SK-N-SH treated with all-trans-retinoic acid at 6 μM for 48 hours (cell line): ENCODE results near the gene MKNK2.
"Not testable (repeated sequence)": the region's sequence is repeated elsewhere in the genome, so short reads cannot be mapped to it uniquely, and the experiment has no call there.

ENCODE experiments used
- ATAC-seq: fragments of 200-7000 bp; cut with Tn5 transposase; 3 replicates; pipeline ENCODE4 v1.9.1; 2020; ENCODE audit warnings: mild to moderate bottlenecking, moderate library complexity
- ARNTL ChIP-seq: fragments of 450-650 bp; formaldehyde crosslinking; IDR thresholded peaks from 2 replicates; pipeline ENCODE4 v1.5.0; 2020; ENCODE audit warnings: low read depth, mild to moderate bottlenecking, moderate library complexity, borderline replicate concordance
- CREB5 ChIP-seq: fragments of 250-450 bp; sonication (Bioruptor Pico); IDR thresholded peaks from 2 replicates; pipeline ENCODE4 v1.5.1; 2020; ENCODE audit warnings: low read depth, mild to moderate bottlenecking, moderate library complexity
- CSDC2 ChIP-seq: fragments of 250-450 bp; sonication (Bioruptor Pico); IDR thresholded peaks from 2 replicates; pipeline ENCODE4 v1.5.0; 2020; ENCODE audit warnings: mild to moderate bottlenecking, moderate library complexity
- CSRNP3 ChIP-seq: fragments of 250-450 bp; sonication (Bioruptor Pico); IDR thresholded peaks from 2 replicates; pipeline ENCODE4 v1.5.1; 2021; ENCODE audit warnings: mild to moderate bottlenecking, moderate library complexity
- ESRRG ChIP-seq: fragments of 250-450 bp; sonication (Bioruptor Pico); IDR thresholded peaks from 2 replicates; pipeline ENCODE4 v1.6.1; 2021; ENCODE audit warnings: mild to moderate bottlenecking
- GLIS3 ChIP-seq: fragments of 250-450 bp; sonication (Bioruptor Pico); IDR thresholded peaks from 2 replicates; pipeline ENCODE4 v1.5.0; 2020; ENCODE audit warnings: mild to moderate bottlenecking, moderate library complexity
- ISL1 ChIP-seq: fragments of 250-450 bp; sonication (Bioruptor Pico); IDR thresholded peaks from 2 replicates; pipeline ENCODE4 v2.1.2; 2022; ENCODE audit warnings: mild to moderate bottlenecking, moderate library complexity
- OSR1 ChIP-seq: fragments of 250-450 bp; sonication (Bioruptor Pico); IDR thresholded peaks from 2 replicates; pipeline ENCODE4 v1.8.0; 2022; ENCODE audit warnings: moderate library complexity, mild to moderate bottlenecking, inconsistent platforms
- PATZ1 ChIP-seq: fragments of 250-450 bp; sonication (Bioruptor Pico); IDR thresholded peaks from 2 replicates; pipeline ENCODE4 v1.8.0; 2020; ENCODE audit warnings: mild to moderate bottlenecking, moderate library complexity, borderline replicate concordance
- PPARA ChIP-seq: fragments of 250-450 bp; sonication (Bioruptor Pico); IDR thresholded peaks from 2 replicates; pipeline ENCODE4 v1.5.0; 2020; ENCODE audit warnings: mild to moderate bottlenecking, borderline replicate concordance
- RARB ChIP-seq: fragments of 250-450 bp; sonication (Bioruptor Pico); IDR thresholded peaks from 2 replicates; pipeline ENCODE4 v1.8.0; 2021; ENCODE audit warnings: mild to moderate bottlenecking, moderate library complexity
- SNAI2 ChIP-seq: fragments of 250-450 bp; sonication (Bioruptor Pico); IDR thresholded peaks from 2 replicates; pipeline ENCODE4 v1.5.0; 2020; ENCODE audit warnings: mild to moderate bottlenecking, moderate library complexity
- TCF4 ChIP-seq: fragments of 250-450 bp; sonication (Bioruptor Pico); IDR thresholded peaks from 2 replicates; pipeline ENCODE4 v1.8.0; 2021; ENCODE audit warnings: mild to moderate bottlenecking, moderate library complexity, borderline replicate concordance
- TOX ChIP-seq: fragments of 250-450 bp; sonication (Bioruptor Pico); IDR thresholded peaks from 2 replicates; pipeline ENCODE4 v1.8.0; 2021; ENCODE audit warnings: mild to moderate bottlenecking, moderate library complexity, borderline replicate concordance
- ZC3H10 ChIP-seq: fragments of 250-450 bp; sonication (Bioruptor Pico); IDR thresholded peaks from 2 replicates; pipeline ENCODE4 v1.5.1; 2021; ENCODE audit warnings: mild to moderate bottlenecking, moderate library complexity
- ZFP3 ChIP-seq: fragments of 250-450 bp; sonication (Bioruptor Pico); IDR thresholded peaks from 2 replicates; pipeline ENCODE4 v1.5.0; 2020; ENCODE audit warnings: mild to moderate bottlenecking, moderate library complexity
- ZFP30 ChIP-seq: fragments of 450-650 bp; formaldehyde crosslinking; IDR thresholded peaks from 2 replicates; pipeline ENCODE4 v1.5.0; 2022; ENCODE audit warnings: mild to moderate bottlenecking, moderate library complexity
- ZNF565 ChIP-seq: fragments of 450-650 bp; formaldehyde crosslinking; conservative IDR thresholded peaks from 2 replicates; pipeline ENCODE4 v1.5.0; 2020; ENCODE audit warnings: low read depth, mild to moderate bottlenecking, moderate library complexity
- ZNF70 ChIP-seq: fragments of 450-650 bp; formaldehyde crosslinking; IDR thresholded peaks from 2 replicates; pipeline ENCODE4 v1.5.0; 2020; ENCODE audit warnings: mild to moderate bottlenecking, moderate library complexity
- ZNF8 ChIP-seq: fragments of 450-650 bp; formaldehyde crosslinking; IDR thresholded peaks from 2 replicates; pipeline ENCODE4 v1.5.0; 2020; ENCODE audit warnings: mild to moderate bottlenecking, moderate library complexity
- TF ChIP-seq, protein P1 (sequence below): fragments of 250-450 bp; sonication (Bioruptor Pico); IDR thresholded peaks from 2 replicates; pipeline ENCODE4 v1.5.0; 2020; ENCODE audit warnings: mild to moderate bottlenecking, moderate library complexity

The MKNK2 gene

DNA sequence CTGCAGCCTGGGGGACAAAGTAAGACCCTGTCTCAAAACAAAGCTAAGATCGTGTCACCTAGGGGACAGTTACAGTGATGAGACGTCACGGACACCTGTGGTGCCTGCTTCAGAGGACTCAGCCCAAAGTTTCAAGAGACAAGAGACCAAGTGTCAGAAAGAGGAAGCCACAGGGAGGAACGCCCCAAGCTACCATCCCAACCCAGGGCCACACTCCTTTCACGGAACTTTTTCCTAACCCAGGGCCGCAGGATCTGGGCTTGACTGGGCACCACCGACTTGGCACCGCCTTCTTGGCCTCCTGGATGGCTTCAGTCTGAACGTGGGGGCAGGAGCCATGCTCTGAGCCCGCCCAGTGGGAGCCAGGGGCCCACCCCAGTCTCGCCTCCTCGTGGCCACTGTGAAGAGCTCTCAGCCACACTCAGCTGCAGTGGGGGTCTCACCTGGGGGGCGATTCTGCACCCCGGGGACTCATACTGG lies 36.6 kb upstream of the MKNK2 start (continued):
- TF ChIP-seq, protein P1, sequence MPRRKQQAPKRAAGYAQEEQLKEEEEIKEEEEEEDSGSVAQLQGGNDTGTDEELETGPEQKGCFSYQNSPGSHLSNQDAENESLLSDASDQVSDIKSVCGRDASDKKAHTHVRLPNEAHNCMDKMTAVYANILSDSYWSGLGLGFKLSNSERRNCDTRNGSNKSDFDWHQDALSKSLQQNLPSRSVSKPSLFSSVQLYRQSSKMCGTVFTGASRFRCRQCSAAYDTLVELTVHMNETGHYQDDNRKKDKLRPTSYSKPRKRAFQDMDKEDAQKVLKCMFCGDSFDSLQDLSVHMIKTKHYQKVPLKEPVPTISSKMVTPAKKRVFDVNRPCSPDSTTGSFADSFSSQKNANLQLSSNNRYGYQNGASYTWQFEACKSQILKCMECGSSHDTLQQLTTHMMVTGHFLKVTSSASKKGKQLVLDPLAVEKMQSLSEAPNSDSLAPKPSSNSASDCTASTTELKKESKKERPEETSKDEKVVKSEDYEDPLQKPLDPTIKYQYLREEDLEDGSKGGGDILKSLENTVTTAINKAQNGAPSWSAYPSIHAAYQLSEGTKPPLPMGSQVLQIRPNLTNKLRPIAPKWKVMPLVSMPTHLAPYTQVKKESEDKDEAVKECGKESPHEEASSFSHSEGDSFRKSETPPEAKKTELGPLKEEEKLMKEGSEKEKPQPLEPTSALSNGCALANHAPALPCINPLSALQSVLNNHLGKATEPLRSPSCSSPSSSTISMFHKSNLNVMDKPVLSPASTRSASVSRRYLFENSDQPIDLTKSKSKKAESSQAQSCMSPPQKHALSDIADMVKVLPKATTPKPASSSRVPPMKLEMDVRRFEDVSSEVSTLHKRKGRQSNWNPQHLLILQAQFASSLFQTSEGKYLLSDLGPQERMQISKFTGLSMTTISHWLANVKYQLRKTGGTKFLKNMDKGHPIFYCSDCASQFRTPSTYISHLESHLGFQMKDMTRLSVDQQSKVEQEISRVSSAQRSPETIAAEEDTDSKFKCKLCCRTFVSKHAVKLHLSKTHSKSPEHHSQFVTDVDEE = no peak
- TF ChIP-seq PPARA (CRISPR knock-in tag) = no peak
- TF ChIP-seq PATZ1 (CRISPR knock-in tag) = no peak

GRCh38 chr19:2086695-2087620 lies 35.9 kb upstream of the MKNK2 start:
- not testable (repeated sequence) for ATAC-seq

DNA sequence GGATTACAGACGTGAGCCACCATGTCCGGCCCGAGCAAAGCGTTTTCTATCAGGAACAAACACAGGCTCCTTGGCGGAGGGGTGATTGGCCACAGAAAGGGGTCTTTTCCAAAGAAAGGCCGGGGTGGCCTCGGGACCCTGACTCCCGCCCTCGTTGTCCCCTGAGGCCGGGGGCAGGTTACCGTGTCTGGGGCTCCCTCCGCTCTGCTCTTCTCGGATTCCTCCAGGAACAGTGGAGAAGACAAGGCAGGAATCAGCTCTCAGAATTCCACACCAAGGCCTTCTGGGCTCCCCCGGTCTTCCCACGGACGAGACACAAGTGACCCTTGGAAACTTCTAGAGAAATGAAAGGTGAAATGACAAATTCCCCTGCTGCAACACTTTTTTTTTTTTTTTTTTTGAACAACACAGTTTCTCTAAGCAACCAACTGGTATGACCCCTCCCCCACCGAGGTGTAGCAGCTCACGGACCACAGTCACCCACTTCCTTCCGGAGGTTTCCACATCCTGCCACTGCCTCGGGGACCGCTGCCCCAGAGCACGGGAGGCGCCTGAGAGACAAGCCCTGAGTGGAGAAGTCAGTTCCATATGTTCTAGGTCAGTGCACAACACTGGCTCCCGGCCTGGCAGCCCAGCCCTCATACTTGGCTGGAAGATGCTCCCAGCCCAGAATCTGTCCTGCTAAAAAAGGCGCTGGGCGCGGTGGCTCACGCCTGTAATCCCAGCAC lies 34.1 kb upstream of the MKNK2 start:
- no peak for ATAC-seq
- TF ChIP-seq ARNTL = no peak
- TF ChIP-seq CSDC2 (CRISPR knock-in tag) = no peak
- TF ChIP-seq CSRNP3 = no peak
- TF ChIP-seq SNAI2 (CRISPR knock-in tag) = no peak
- TF ChIP-seq ZNF565 (CRISPR knock-in tag) = no peak
- TF ChIP-seq ZNF8 (CRISPR knock-in tag) = no peak
- no peak for TF ChIP-seq ZFP30 (CRISPR knock-in tag)
- no peak for TF ChIP-seq ISL1
- no peak for TF ChIP-seq ZFP3
- no peak for TF ChIP-seq TCF4 (CRISPR knock-in tag)
- no peak for TF ChIP-seq RARB (CRISPR knock-in tag)
- TF ChIP-seq ZC3H10 (CRISPR knock-in tag) = no peak
- no peak for TF ChIP-seq TOX (CRISPR knock-in tag)

- no peak for TF ChIP-seq TCF4 (CRISPR knock-in tag)
- no peak for TF ChIP-seq ISL1
- no peak for TF ChIP-seq ZNF565 (CRISPR knock-in tag)
- TF ChIP-seq ZC3H10 (CRISPR knock-in tag) = no peak
- TF ChIP-seq ZFP30 (CRISPR knock-in tag) = no peak
- TF ChIP-seq ZNF8 (CRISPR knock-in tag) = no peak
- TF ChIP-seq ARNTL = no peak
- no peak for TF ChIP-seq ZNF70 (CRISPR knock-in tag)
- TF ChIP-seq CREB5 (CRISPR knock-in tag) = no peak
- TF ChIP-seq ZFP3 = no peak
- no peak for TF ChIP-seq CSRNP3
- no peak for TF ChIP-seq GLIS3 (CRISPR knock-in tag)
- no peak for TF ChIP-seq ESRRG
- TF ChIP-seq RARB (CRISPR knock-in tag) = no peak
- TF ChIP-seq OSR1 = no peak
- no peak for ATAC-seq
These were observed 32.3 kb upstream of the MKNK2 start for GRCh38 chr19:2083174-2083854.
